HEK293 (cell line): ENCODE measurements around the gene SCUBE1.

Experiments
- CTCF ChIA-PET: fragments of 350-600 bp; formaldehyde crosslinking; extraction: SDS; loops from one replicate; lab custom pipeline; 2021; ENCODE audit warnings: antibody characterized with exemption; lab: Yijun Ruan, JAX
- POLR2A ChIA-PET: fragments of 300-600 bp; formaldehyde crosslinking; extraction: SDS; loops from one replicate; lab custom pipeline; 2020; ENCODE audit warnings: antibody characterized with exemption, inconsistent platforms; lab: Yijun Ruan, JAX
- H3K27ac ChIP-seq: fragments of 200-500 bp; sonication (Bioruptor generic); 2 replicates; pipeline ENCODE4 v1.5.1; 2014; ENCODE audit warnings: low read depth, low read length, control low read depth, inconsistent platforms; ENCODE audit errors: extremely low read depth
- H3K36me3 ChIP-seq, 2 experiments: fragments of 200-500 bp in 1 of 2; sonication (Bioruptor generic) in 1 of 2; 1 replicate in 1 of 2; 2 replicates in 1 of 2; pipeline ENCODE4 v1.5.1; 2014 to 2017; ENCODE audit warnings: inconsistent platforms in 2 of 2, low read length in 2 of 2; ENCODE audit not compliant: control insufficient read depth in 2 of 2, insufficient read depth in 1 of 2
- H3K4me1 ChIP-seq: fragments of 200-500 bp; sonication (Bioruptor generic); 2 replicates; pipeline ENCODE4 v1.5.1; 2014; ENCODE audit warnings: mild to moderate bottlenecking, low read length, inconsistent platforms; ENCODE audit not compliant: control insufficient read depth, insufficient read depth
- H3K4me3 ChIP-seq: 2 replicates; pipeline ENCODE4 v1.5.1; 2011; ENCODE audit warnings: low read depth, mild to moderate bottlenecking, control low read depth, low read length, moderate library complexity
- H3K9me3 ChIP-seq: fragments of 200-500 bp; sonication (Bioruptor generic); 2 replicates; pipeline ENCODE4 v1.5.1; 2014; ENCODE audit warnings: low read depth, low read length, inconsistent platforms; ENCODE audit not compliant: control insufficient read depth, insufficient read depth
- GLIS2 ChIP-seq: fragments of 450-650 bp; formaldehyde crosslinking; IDR thresholded peaks from 2 replicates; pipeline ENCODE4 v1.5.1; 2016; ENCODE audit warnings: missing biosample characterization, missing genetic modification characterization
- HOXA7 ChIP-seq: sonication (generic); formaldehyde crosslinking; IDR thresholded peaks from 2 replicates; pipeline ENCODE4 v1.8.1; 2022; ENCODE audit warnings: missing genetic modification reagents, borderline replicate concordance
- KLF8 ChIP-seq: fragments of 450-650 bp; formaldehyde crosslinking; IDR thresholded peaks from 2 replicates; pipeline ENCODE4 v1.5.1; 2016; ENCODE audit warnings: missing biosample characterization, missing genetic modification characterization
- SALL2 ChIP-seq: fragments of 450-650 bp; formaldehyde crosslinking; IDR thresholded peaks from 2 replicates; pipeline ENCODE4 v1.5.0; 2017; ENCODE audit warnings: missing biosample characterization, mild to moderate bottlenecking, missing genetic modification characterization, borderline replicate concordance
- ZBTB17 ChIP-seq: fragments of 450-650 bp; formaldehyde crosslinking; IDR thresholded peaks from 2 replicates; pipeline ENCODE4 v1.5.1; 2016; ENCODE audit warnings: missing biosample characterization, missing genetic modification characterization
- ZBTB48 ChIP-seq: fragments of 450-650 bp; formaldehyde crosslinking; IDR thresholded peaks from 2 replicates; pipeline ENCODE4 v1.5.1; 2016; ENCODE audit warnings: missing biosample characterization, missing genetic modification characterization
- ZFP3 ChIP-seq: fragments of 450-650 bp; formaldehyde crosslinking; IDR thresholded peaks from 2 replicates; pipeline ENCODE4 v1.5.1; 2016; ENCODE audit warnings: low read depth, missing biosample characterization, missing genetic modification characterization
- ZFP69B ChIP-seq: fragments of 450-650 bp; formaldehyde crosslinking; IDR thresholded peaks from 2 replicates; pipeline ENCODE4 v1.5.1; 2016; ENCODE audit warnings: missing biosample characterization, missing genetic modification characterization
- ZNF112 ChIP-seq: fragments of 450-650 bp; formaldehyde crosslinking; IDR thresholded peaks from 2 replicates; pipeline ENCODE4 v1.5.0; 2017; ENCODE audit warnings: missing biosample characterization, missing genetic modification characterization
- ZNF169 ChIP-seq: fragments of 450-650 bp; formaldehyde crosslinking; IDR thresholded peaks from 2 replicates; pipeline ENCODE4 v1.5.1; 2016; ENCODE audit warnings: missing biosample characterization, missing genetic modification characterization
- ZNF18 ChIP-seq: fragments of 450-650 bp; formaldehyde crosslinking; IDR thresholded peaks from 2 replicates; pipeline ENCODE4 v1.5.1; 2016; ENCODE audit warnings: missing biosample characterization, missing genetic modification characterization
- ZNF426 ChIP-seq: fragments of 450-650 bp; formaldehyde crosslinking; IDR thresholded peaks from 2 replicates; pipeline ENCODE4 v1.5.1; 2017; ENCODE audit warnings: missing biosample characterization, missing genetic modification characterization, mild to moderate bottlenecking, inconsistent platforms, moderate library complexity
- ZNF473 ChIP-seq: fragments of 450-650 bp; formaldehyde crosslinking; IDR thresholded peaks from 2 replicates; pipeline ENCODE4 v1.5.1; 2017; ENCODE audit warnings: missing biosample characterization, missing genetic modification characterization
- ZNF610 ChIP-seq: fragments of 450-650 bp; formaldehyde crosslinking; IDR thresholded peaks from 2 replicates; pipeline ENCODE4 v1.5.1; 2016; ENCODE audit warnings: missing biosample characterization, missing genetic modification characterization, borderline replicate concordance
- ZNF768 ChIP-seq: fragments of 450-650 bp; formaldehyde crosslinking; IDR thresholded peaks from 2 replicates; pipeline ENCODE4 v1.5.1; 2018; ENCODE audit warnings: missing biosample characterization, mild to moderate bottlenecking, missing genetic modification characterization
- ZSCAN16 ChIP-seq: fragments of 450-650 bp; formaldehyde crosslinking; IDR thresholded peaks from 2 replicates; pipeline ENCODE4 v1.5.1; 2016; ENCODE audit warnings: missing biosample characterization, missing genetic modification characterization

The SCUBE1 gene

GRCh38 chr22:43166132-43166930, 176.8 kb downstream of the SCUBE1 start:
- Histone ChIP-seq H3K27ac (no peak overlapping the region), H3K36me3 (peaks cover 6 to 51% of the 10 kb centered on the region in 2 experiments; a peak in 2 of 3 replicates)
- TF ChIP-seq ZNF169 (tag by site-specific recombination) (no peak), GLIS2 (tag by site-specific recombination) (no peak), HOXA7 (CRISPR knock-in tag) (no peak), ZNF473 (tag by site-specific recombination) (no peak), ZNF768 (no peak), ZNF426 (tag by site-specific recombination) (no peak)
- TF ChIP-seq, all 188 proteins: peak for 0
- ChIA-PET CTCF (interaction anchor here (1.0 to 1.1 kb wide), 2 partner anchors 62 to 63 kb away, joined by 3 read pairs; no protein-coding TSS in a partner anchor), POLR2A (no interaction called here)
- H3K9me3 ChIP-seq = no peaks in the 10 kb centered on the region
- H3K4me1 ChIP-seq = no peaks in the 10 kb centered on the region
- no peak overlapping the region for H3K4me3 ChIP-seq

- no peak overlapping the region for H3K27ac ChIP-seq
- ChIA-PET CTCF (no interaction called here), POLR2A (interaction anchor here (1.2 to 1.5 kb wide), 3 partner anchors 16 to 23 kb away, joined by 4 to 5 read pairs (median 4); no protein-coding TSS in a partner anchor)
- H3K4me1 ChIP-seq = no peaks in the 10 kb centered on the region
- H3K4me3 ChIP-seq = no peak overlapping the region
- H3K36me3 ChIP-seq = peaks cover 0 to 34% of the 10 kb centered on the region in 2 experiments; a peak in 1 of 3 replicates
- H3K9me3 ChIP-seq = no peaks in the 10 kb centered on the region
- 0 out of 2 replicates have a peak, but pooled peaks have one; percentile 28 for TF ChIP-seq ZBTB48 (tag by site-specific recombination)
- TF ChIP-seq ZNF18 (tag by site-specific recombination) = no peak
- peak; percentile 86 for TF ChIP-seq ZBTB17 (tag by site-specific recombination)
Measured at GRCh38 chr22:43164636-43165035, 178.5 kb downstream of the SCUBE1 start.

- POLR2A ChIA-PET = interaction anchor here (0.6 kb wide), 1 partner anchor 19 kb away, joined by 5 read pairs; no protein-coding TSS in a partner anchor
- no peak overlapping the region for H3K27ac ChIP-seq
Measured at GRCh38 chr22:43163241-43163795, 179.9 kb downstream of the SCUBE1 start.

GRCh38 chr22:43162412-43163150, 180.6 kb downstream of the SCUBE1 start:
- Histone ChIP-seq H3K27ac (no peak overlapping the region), H3K4me3 (no peak overlapping the region), H3K36me3 (peaks cover 0 to 13% of the 10 kb centered on the region in 2 experiments; a peak in 1 of 3 replicates), H3K9me3 (no peaks in the 10 kb centered on the region), H3K4me1 (no peaks in the 10 kb centered on the region)
- ChIA-PET POLR2A (interaction anchor here (0.6 kb wide), 2 partner anchors 13 to 18 kb away, joined by 3 to 5 read pairs; no protein-coding TSS in a partner anchor), CTCF (interaction anchor here (0.7 to 1.4 kb wide), 2 partner anchors 66 to 541 kb away, joined by 3 to 5 read pairs; no protein-coding TSS in a partner anchor)
- TF ChIP-seq KLF8 (tag by site-specific recombination) (peak; percentile 48; the same call in 1 of the 2 replicates), ZNF112 (tag by site-specific recombination) (no peak)

More at GRCh38 chr22:43163241-43163795, 179.9 kb downstream of the SCUBE1 start:
- no peak for TF ChIP-seq ZSCAN16 (tag by site-specific recombination)
- no peak for TF ChIP-seq ZNF169 (tag by site-specific recombination)
- TF ChIP-seq ZNF610 (tag by site-specific recombination) = no peak
- TF ChIP-seq ZFP69B = peak; percentile 52; the same call in 1 of the 2 replicates
- no peak for TF ChIP-seq SALL2 (tag by site-specific recombination)
- no peak for TF ChIP-seq ZFP3 (tag by site-specific recombination)
- TF ChIP-seq, all 188 proteins: peak for 1
- Histone ChIP-seq H3K36me3 (peaks cover 0 to 21% of the 10 kb centered on the region in 2 experiments; a peak in 1 of 3 replicates), H3K4me3 (no peak overlapping the region), H3K9me3 (no peaks in the 10 kb centered on the region), H3K4me1 (no peaks in the 10 kb centered on the region)
- CTCF ChIA-PET = interaction anchor here (1.4 kb wide), 1 partner anchor 65 kb away, joined by 5 read pairs; no protein-coding TSS in a partner anchor
